Activated CD4-positive, alpha-beta memory T cell treated with anti-CD3 and anti-CD28 coated beads for 36 hours (primary cell): ENCODE results near the gene MAGEA10. TPM values are rescaled to one million over a fixed set of nuclear protein-coding genes. Genes with fewer than 3 reads are reported as not detected.
"Not testable (repeated sequence)": the region's sequence is repeated elsewhere in the genome, so short reads cannot be mapped to it uniquely, and the experiment has no call there.

Experiments
- CTCF ChIA-PET: fragments of 350-600 bp; sonication (Branson Sonifier 250); formaldehyde crosslinking; loops from one replicate; lab custom pipeline; 2021; ENCODE audit warnings: antibody characterized with exemption, inconsistent platforms; lab: Charles Lee
- POLR2A ChIA-PET: fragments of 350-600 bp; sonication (Branson Sonifier 250); formaldehyde crosslinking; loops from one replicate; lab custom pipeline; 2021; ENCODE audit warnings: antibody characterized with exemption; lab: Charles Lee
- DNase-seq: peaks from one replicate; pipeline ENCODE4 v3.0.0-alpha.2; 2020
- H3K27ac Mint-ChIP-seq: one replicate; pipeline ENCODE4 v1.8.0; 2021; ENCODE audit warnings: mixed read lengths
- H3K27me3 Mint-ChIP-seq: one replicate; pipeline ENCODE4 v1.8.0; 2021; ENCODE audit warnings: mixed read lengths
- H3K36me3 Mint-ChIP-seq: one replicate; pipeline ENCODE4 v1.8.0; 2021; ENCODE audit warnings: mixed read lengths
- H3K4me1 Mint-ChIP-seq: one replicate; pipeline ENCODE4 v1.8.0; 2021; ENCODE audit warnings: low read depth, mixed read lengths
- H3K4me3 Mint-ChIP-seq: one replicate; pipeline ENCODE4 v1.8.0; 2021; ENCODE audit warnings: mild to moderate bottlenecking, mixed read lengths
- H3K9me3 Mint-ChIP-seq: one replicate; pipeline ENCODE4 v1.8.0; 2021; ENCODE audit warnings: mixed read lengths
- intact Hi-C: fragments of 100-400 bp; cut with micrococcal nuclease; formaldehyde crosslinking; loops from one replicate; pipeline ENCODE4 v1.15.1; 2023
- total RNA-seq, 2 experiments: library from RNA; stranded (reverse); gene quantifications; one replicate each; pipeline ENCODE4 v1.2.3, GENCODE V29; 2021

Gene MAGEA10
- not detected for total RNA-seq

- H3K4me3 Mint-ChIP-seq: no peak within 1 kb of the TSS
- CTCF ChIA-PET: no interaction called here
- H3K27ac Mint-ChIP-seq: no peak within 1 kb of the TSS
- DNase-seq: no peak
- intact Hi-C loops: no loop called here
- no peaks in the 10 kb centered on the region for H3K4me1 Mint-ChIP-seq
- no peaks in the 10 kb centered on the region for H3K27me3 Mint-ChIP-seq
- no peaks in the 10 kb centered on the region for H3K9me3 Mint-ChIP-seq
- no peaks in the 10 kb centered on the region for H3K36me3 Mint-ChIP-seq
- POLR2A ChIA-PET: no interaction called here
These were observed at the start of gene MAGEA10 for GRCh38 chrX:152138388-152138784. MAGEA10 (minus strand) TSS chrX:152138577; CDS start chrX:152135620, 2,957 bp downstream.

GRCh38 chrX:152177497-152178269 lies 39.3 kb upstream of the MAGEA10 start:
- Mint-ChIP-seq H3K9me3 (no peaks in the 10 kb centered on the region), H3K36me3 (no peaks in the 10 kb centered on the region), H3K4me3 (no peak overlapping the region), H3K27me3 (no peaks in the 10 kb centered on the region), H3K4me1 (no peaks in the 10 kb centered on the region), H3K27ac (no peak overlapping the region)
- intact Hi-C loops: no loop called here
- POLR2A ChIA-PET: no interaction called here
- CTCF ChIA-PET: no interaction called here
- DNase-seq: no peak

DNA sequence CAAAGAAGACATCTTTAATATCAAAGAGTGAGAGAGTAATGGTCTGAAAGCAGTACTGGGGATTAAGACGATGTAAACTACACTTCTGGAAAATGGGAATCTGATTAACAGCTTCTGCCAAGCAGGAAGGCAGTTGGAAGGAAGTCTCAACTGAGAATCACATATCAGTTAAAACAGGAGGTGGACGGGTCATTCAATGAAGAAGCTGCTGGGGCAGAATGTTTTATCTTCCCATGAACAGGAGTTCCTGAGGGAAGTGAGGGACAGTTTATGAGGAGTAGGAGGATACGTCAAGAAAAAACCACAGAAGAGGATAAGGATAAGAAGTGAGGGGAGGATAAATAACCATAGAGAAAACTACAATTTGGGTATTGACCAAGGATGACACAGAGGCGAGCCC lies 38.7 kb upstream of the MAGEA10 start:
- Mint-ChIP-seq H3K4me1 (no peaks in the 10 kb centered on the region), H3K4me3 (no peak overlapping the region), H3K27me3 (no peaks in the 10 kb centered on the region), H3K27ac (no peak overlapping the region), H3K36me3 (no peaks in the 10 kb centered on the region), H3K9me3 (no peaks in the 10 kb centered on the region)
- no peak for DNase-seq
- intact Hi-C loops: no loop called here
- CTCF ChIA-PET: no interaction called here
- POLR2A ChIA-PET: no interaction called here

- POLR2A ChIA-PET, H3K4me3 Mint-ChIP-seq, H3K9me3 Mint-ChIP-seq, DNase-seq, H3K4me1 Mint-ChIP-seq, CTCF ChIA-PET, H3K27ac Mint-ChIP-seq, intact Hi-C loops, H3K27me3 Mint-ChIP-seq, H3K36me3 Mint-ChIP-seq: not testable (repeated sequence)
These were observed 37.5 kb upstream of the MAGEA10 start for GRCh38 chrX:152175892-152176291.

DNA sequence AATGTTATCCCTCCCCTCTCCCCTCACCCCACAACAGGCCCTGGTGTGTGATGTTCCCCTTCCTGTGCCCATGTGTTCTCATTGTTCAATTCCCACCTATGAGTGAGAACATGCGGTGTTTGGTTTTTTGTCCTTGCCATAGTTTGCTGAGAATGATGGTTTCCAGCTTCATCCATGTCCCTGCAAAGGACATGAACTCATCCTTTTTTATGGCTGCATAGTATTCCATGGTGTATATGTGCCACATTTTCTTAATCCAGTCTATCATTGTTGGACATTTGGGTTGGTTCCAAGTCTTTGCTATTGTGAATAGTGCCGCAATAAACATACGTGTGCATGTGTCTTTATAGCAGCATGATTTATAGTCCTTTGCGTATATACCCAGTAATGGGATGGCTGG lies 35.5 kb upstream of the MAGEA10 start:
- DNase-seq, H3K27me3 Mint-ChIP-seq, H3K4me1 Mint-ChIP-seq, H3K9me3 Mint-ChIP-seq, intact Hi-C loops, POLR2A ChIA-PET, H3K4me3 Mint-ChIP-seq, H3K36me3 Mint-ChIP-seq, CTCF ChIA-PET, H3K27ac Mint-ChIP-seq: not testable (repeated sequence)

DNA sequence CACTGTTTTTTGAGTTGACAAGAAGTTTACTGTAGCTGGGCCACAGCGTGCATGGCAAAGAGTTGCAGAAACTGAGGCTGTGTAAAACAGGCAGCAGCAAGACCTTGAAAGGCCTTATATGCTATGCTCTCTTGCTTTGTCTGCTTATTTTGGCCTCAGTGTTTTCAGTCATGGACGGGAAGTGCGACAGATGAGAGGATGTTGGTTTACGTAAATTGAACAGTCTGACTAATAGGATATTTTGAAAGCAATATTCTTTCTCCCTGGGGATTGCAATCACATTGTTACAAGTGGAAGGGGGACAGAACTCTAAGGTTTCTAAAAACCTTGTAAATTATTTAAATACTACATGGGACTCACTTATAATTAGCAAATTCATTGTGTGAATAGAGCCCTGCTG lies 32.2 kb upstream of the MAGEA10 start:
- no peaks in the 10 kb centered on the region for H3K9me3 Mint-ChIP-seq
- DNase-seq: no peak
- ChIA-PET CTCF (no interaction called here), POLR2A (no interaction called here)
- no peak overlapping the region for H3K4me3 Mint-ChIP-seq
- no peaks in the 10 kb centered on the region for H3K36me3 Mint-ChIP-seq
- intact Hi-C loops: no loop called here
- no peak overlapping the region for H3K27ac Mint-ChIP-seq
- no peaks in the 10 kb centered on the region for H3K4me1 Mint-ChIP-seq
- no peaks in the 10 kb centered on the region for H3K27me3 Mint-ChIP-seq

DNA sequence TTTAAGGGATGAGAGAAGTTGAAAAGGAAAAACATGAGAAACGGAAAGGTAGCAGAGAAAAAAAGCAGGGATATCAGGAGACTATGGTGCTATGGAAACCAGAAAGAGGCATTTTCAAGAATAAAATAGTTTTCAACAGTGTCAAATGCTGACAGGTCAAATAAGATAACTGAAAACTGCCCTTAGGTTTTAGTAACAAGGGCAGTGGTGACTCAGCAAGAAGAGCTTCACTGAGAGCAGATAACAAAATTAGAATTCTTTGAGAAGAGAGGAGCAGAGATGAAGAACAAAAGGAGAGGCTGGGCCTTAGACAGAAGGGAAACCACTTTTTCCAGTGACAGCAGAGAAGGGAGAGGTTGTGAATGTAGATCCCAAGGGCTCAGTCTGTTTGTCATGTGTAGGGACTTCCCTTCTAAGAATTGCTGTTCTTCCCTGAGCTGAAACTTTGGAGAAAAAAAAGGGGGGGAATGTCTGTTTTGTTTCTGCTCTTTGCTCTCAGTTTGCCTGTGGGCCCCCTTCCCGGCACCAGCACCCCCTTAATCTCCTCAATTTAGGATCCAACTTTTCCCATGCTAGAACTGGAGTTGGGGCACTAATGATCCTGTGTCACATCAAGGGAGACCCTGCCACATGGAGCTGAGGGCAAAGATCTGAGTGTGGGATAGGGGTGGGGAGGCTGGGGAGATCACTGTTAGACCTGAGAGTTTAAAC lies 26.8 kb upstream of the MAGEA10 start:
- Mint-ChIP-seq H3K27me3 (no peaks in the 10 kb centered on the region), H3K9me3 (no peaks in the 10 kb centered on the region), H3K27ac (no peak overlapping the region), H3K4me1 (no peaks in the 10 kb centered on the region), H3K36me3 (no peaks in the 10 kb centered on the region), H3K4me3 (no peak overlapping the region)
- intact Hi-C loops: no loop called here
- no peak for DNase-seq
- ChIA-PET POLR2A (no interaction called here), CTCF (no interaction called here)

DNA sequence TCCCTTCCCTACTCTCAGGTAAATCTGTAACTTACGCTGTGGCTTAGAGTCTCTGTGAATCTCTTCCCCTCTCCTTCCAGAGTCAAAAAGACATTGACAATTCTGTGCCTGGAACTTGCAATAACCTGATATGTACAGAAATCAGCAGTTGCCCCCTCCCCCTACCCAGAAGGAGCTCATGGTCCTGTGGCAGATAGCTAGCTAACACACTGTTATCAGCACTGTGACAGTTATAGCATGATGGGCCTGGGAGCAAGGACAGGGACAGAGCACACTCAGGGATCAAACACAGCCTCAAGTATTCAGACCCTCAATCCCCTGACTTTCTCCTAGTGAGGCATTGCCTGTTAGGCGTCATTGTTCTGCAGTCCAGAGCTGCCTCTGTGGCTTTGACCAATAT lies 18.7 kb upstream of the MAGEA10 start:
- ChIA-PET CTCF (no interaction called here), POLR2A (no interaction called here)
- Mint-ChIP-seq H3K4me1 (no peaks in the 10 kb centered on the region), H3K27me3 (no peaks in the 10 kb centered on the region), H3K36me3 (no peaks in the 10 kb centered on the region), H3K4me3 (no peak overlapping the region), H3K9me3 (no peaks in the 10 kb centered on the region), H3K27ac (no peak overlapping the region)
- no peak for DNase-seq
- intact Hi-C loops: no loop called here

GRCh38 chrX:152155766-152156310 lies 17.5 kb upstream of the MAGEA10 start:
- POLR2A ChIA-PET: no interaction called here
- H3K27ac Mint-ChIP-seq: no peak overlapping the region
- H3K36me3 Mint-ChIP-seq: no peaks in the 10 kb centered on the region
- no peaks in the 10 kb centered on the region for H3K9me3 Mint-ChIP-seq
- DNase-seq: no peak
- intact Hi-C loops: no loop called here
- H3K27me3 Mint-ChIP-seq: no peaks in the 10 kb centered on the region
- CTCF ChIA-PET: no interaction called here
- no peak overlapping the region for H3K4me3 Mint-ChIP-seq
- H3K4me1 Mint-ChIP-seq: no peaks in the 10 kb centered on the region

DNA sequence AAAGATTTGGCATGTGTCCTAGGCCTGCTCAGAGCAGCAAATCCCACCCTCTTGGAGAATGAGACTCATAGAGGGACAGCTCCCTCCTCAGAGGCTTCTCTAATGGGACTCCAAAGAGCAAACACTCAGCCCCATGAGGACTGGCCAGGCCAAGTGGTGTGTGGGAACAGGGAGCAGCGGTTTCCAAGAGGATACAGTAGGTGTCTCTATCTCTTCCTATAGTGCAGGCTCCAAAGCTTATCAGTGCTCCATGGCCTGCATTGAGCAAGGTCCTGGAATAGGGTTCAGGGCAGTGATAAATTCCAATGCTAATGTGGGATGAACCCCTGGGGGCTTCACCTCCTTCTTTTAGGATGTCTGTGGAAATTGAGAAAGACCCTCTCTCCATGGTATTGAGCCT lies 15.7 kb upstream of the MAGEA10 start:
- ChIA-PET POLR2A (no interaction called here), CTCF (no interaction called here)
- no peak for DNase-seq
- Mint-ChIP-seq H3K4me3 (no peak overlapping the region), H3K27ac (no peak overlapping the region), H3K27me3 (no peaks in the 10 kb centered on the region), H3K36me3 (no peaks in the 10 kb centered on the region), H3K9me3 (no peaks in the 10 kb centered on the region), H3K4me1 (no peaks in the 10 kb centered on the region)
- intact Hi-C loops: no loop called here

GRCh38 chrX:152151256-152151655 lies 12.9 kb upstream of the MAGEA10 start:
- intact Hi-C loops: no loop called here
- H3K36me3 Mint-ChIP-seq: no peaks in the 10 kb centered on the region
- no peaks in the 10 kb centered on the region for H3K27me3 Mint-ChIP-seq
- no peak overlapping the region for H3K27ac Mint-ChIP-seq
- H3K4me1 Mint-ChIP-seq: no peaks in the 10 kb centered on the region
- CTCF ChIA-PET: no interaction called here
- no peak overlapping the region for H3K4me3 Mint-ChIP-seq
- POLR2A ChIA-PET: no interaction called here
- no peaks in the 10 kb centered on the region for H3K9me3 Mint-ChIP-seq
- DNase-seq: no peak

DNA sequence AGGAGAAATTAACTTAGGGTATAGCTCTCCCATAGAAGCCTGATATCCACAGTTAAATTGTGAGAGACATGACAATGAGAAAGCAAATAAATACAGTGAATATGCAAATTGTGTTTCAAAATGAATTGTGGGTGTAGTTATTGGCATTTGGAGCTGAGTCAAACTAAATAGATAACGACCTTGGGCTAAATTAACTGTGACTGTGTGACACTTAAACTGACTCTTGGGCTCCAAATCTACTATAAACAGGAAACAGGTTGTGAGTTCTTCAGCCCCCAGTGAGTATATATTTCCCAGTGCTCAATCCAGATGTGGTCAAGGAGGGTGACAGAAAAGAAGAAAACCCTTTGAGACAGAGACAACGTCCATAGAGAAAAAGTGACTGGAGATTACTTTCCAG lies 11.3 kb upstream of the MAGEA10 start:
- ChIA-PET POLR2A (no interaction called here), CTCF (no interaction called here)
- Mint-ChIP-seq H3K4me3 (no peak overlapping the region), H3K27me3 (no peaks in the 10 kb centered on the region), H3K4me1 (no peaks in the 10 kb centered on the region), H3K9me3 (no peaks in the 10 kb centered on the region), H3K27ac (no peak overlapping the region), H3K36me3 (no peaks in the 10 kb centered on the region)
- intact Hi-C loops: no loop called here
- DNase-seq: no peak

- ChIA-PET CTCF (no interaction called here), POLR2A (no interaction called here)
- H3K4me3 Mint-ChIP-seq: no peak overlapping the region
- H3K27me3 Mint-ChIP-seq: no peaks in the 10 kb centered on the region
- H3K9me3 Mint-ChIP-seq: no peaks in the 10 kb centered on the region
- DNase-seq: no peak
- H3K4me1 Mint-ChIP-seq: no peaks in the 10 kb centered on the region
- H3K36me3 Mint-ChIP-seq: no peaks in the 10 kb centered on the region
- intact Hi-C loops: no loop called here
- no peak overlapping the region for H3K27ac Mint-ChIP-seq
These were observed 1.2 kb upstream of the MAGEA10 start for GRCh38 chrX:152139589-152139988.
